ENCODE results near the gene SGCA. TPM values are rescaled to one million over a fixed set of nuclear protein-coding genes. Genes with fewer than 3 reads are reported as not detected.

SGCA gene
- total and polyA plus RNA-seq, 2 of the 13 experiments (the other 11 are each of a cell fraction or from before 2014, with no cell fraction given), result not detected

DNA sequence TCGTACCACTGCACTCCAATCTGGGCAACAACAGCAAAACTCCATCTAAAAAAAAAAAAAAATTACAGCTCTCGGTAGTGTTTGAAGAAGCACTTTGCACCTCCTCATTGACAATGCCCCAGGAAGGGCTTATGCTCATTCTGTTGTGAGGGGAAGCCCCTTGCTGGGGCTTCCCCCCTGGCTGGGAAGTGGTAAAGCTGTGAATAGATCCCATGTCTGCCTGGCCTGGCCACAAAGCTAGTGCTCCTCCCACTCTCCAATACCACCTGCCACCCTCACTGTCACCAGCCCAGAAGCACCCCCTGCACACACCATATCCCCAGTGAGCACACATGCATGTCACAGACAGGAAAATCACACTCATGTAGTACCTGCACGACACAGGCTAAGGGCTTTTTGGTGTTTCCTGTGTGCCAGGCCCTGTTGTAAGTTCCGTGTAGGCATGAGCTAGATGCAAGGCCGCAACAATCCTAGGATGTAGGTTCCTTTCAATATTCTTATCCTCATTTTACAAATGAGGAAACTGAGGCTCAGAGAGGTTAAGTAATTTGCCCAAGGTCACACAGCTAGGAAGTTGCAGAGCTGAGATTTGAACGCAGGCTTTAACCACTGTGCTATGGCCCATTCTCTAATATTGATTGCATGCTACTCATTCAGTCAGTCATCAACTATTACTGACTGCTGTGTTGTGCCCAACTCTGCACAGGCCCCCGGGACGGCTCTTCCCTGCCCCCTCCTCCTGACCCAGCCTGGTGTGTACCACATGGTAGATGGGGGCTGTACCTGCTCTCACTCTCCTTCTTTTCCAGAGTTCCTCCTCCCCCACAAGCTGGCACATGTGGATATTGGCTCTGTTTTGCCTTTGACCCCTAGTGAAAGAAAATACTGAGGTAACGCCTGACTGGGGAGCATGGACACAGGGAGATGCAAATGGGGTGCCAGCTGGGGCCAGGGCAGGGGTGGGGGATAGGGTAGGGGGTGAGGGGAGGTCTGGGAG lies 47.5 kb downstream of the SGCA start (continued):
- TF ChIP-seq BORCS8-MEF2B (CRISPR knock-in tag; IDR thresholded peaks at IDR 0.05), result no peak
- TF ChIP-seq HIVEP1 (CRISPR knock-in tag; IDR thresholded peaks at IDR 0.05), result 0 out of 2 replicates have a peak, but pooled peaks have one; percentile 50
- no peak for TF ChIP-seq ZSCAN20 (CRISPR knock-in tag; IDR thresholded peaks at IDR 0.05; ENCODE audit: borderline replicate concordance)
- TF ChIP-seq SP5 (CRISPR knock-in tag; IDR thresholded peaks at IDR 0.05; ENCODE audit: borderline replicate concordance, low read depth), result 0 out of 2 replicates have a peak, but pooled peaks have one; percentile 25
- TF ChIP-seq AGO2 (optimal IDR thresholded peaks at IDR 0.05; ENCODE audit: low read depth, low read length), result no peak
- no peak for TF ChIP-seq FOXJ3 (CRISPR knock-in tag; IDR thresholded peaks at IDR 0.05; ENCODE audit: borderline replicate concordance)
- no peak for TF ChIP-seq GFI1 (CRISPR knock-in tag; IDR thresholded peaks at IDR 0.05; ENCODE audit: borderline replicate concordance)
- no peak for TF ChIP-seq KDM1A (CRISPR knock-in tag; IDR thresholded peaks at IDR 0.05)
- TF ChIP-seq ATF1 (CRISPR knock-in tag; IDR thresholded peaks at IDR 0.05), result no peak
- no peak for TF ChIP-seq ESRRA (CRISPR knock-in tag; IDR thresholded peaks at IDR 0.05; ENCODE audit: low read depth)
- no peak for TF ChIP-seq EHMT2 (IDR thresholded peaks at IDR 0.05; ENCODE audit: borderline replicate concordance, low read depth, low read length)
- TF ChIP-seq ZNF768 (CRISPR knock-in tag; IDR thresholded peaks at IDR 0.05), result peak; percentile 86
- TF ChIP-seq IRF2 (CRISPR knock-in tag; IDR thresholded peaks at IDR 0.05), result no peak
- TF ChIP-seq KAT7 (CRISPR knock-in tag; IDR thresholded peaks at IDR 0.05; ENCODE audit: borderline replicate concordance), result no peak
- TF ChIP-seq, protein P1, sequence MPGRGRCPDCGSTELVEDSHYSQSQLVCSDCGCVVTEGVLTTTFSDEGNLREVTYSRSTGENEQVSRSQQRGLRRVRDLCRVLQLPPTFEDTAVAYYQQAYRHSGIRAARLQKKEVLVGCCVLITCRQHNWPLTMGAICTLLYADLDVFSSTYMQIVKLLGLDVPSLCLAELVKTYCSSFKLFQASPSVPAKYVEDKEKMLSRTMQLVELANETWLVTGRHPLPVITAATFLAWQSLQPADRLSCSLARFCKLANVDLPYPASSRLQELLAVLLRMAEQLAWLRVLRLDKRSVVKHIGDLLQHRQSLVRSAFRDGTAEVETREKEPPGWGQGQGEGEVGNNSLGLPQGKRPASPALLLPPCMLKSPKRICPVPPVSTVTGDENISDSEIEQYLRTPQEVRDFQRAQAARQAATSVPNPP (CRISPR knock-in tag; IDR thresholded peaks at IDR 0.05), result no peak
- no peak for TF ChIP-seq CEBPZ (IDR thresholded peaks at IDR 0.05; ENCODE audit: low read length)
- TF ChIP-seq HMGXB3 (CRISPR knock-in tag; IDR thresholded peaks at IDR 0.05; ENCODE audit: borderline replicate concordance), result no peak
- no peak for TF ChIP-seq ZNF160 (CRISPR knock-in tag; IDR thresholded peaks at IDR 0.05)
- no peak for TF ChIP-seq ZNF776 (CRISPR knock-in tag; IDR thresholded peaks at IDR 0.05)
